Measurements from ENCODE around the gene CNN1. TPM values are rescaled to one million over a fixed set of nuclear protein-coding genes. Genes with fewer than 3 reads are reported as not detected.
A peak's percentile ranks its signal among the peaks of the same experiment; 100 is the strongest.

The CNN1 gene
- total and polyA plus RNA-seq, 2 of the 13 experiments (the other 11 are each of a cell fraction or from before 2014, with no cell fraction given), result 0.70 to 1.1 TPM

GRCh38 chr19:11558881-11559828 is 20.5 kb downstream of the CNN1 start, which contains the start of gene ELOF1 (continued):
- peak; percentile 39; the same call in 1 of the 2 replicates for TF ChIP-seq BCL3 (CRISPR knock-in tag; IDR thresholded peaks at IDR 0.05)
- TF ChIP-seq GFI1 (CRISPR knock-in tag; IDR thresholded peaks at IDR 0.05; ENCODE audit: borderline replicate concordance), result no peak
- TF ChIP-seq BORCS8-MEF2B (CRISPR knock-in tag; IDR thresholded peaks at IDR 0.05), result no peak; the same call in none of the 2 replicates
- peak; percentile 70; the same call in 1 of the 2 replicates for TF ChIP-seq CREM (IDR thresholded peaks at IDR 0.05)
- no peak for TF ChIP-seq CREM (CRISPR knock-in tag; IDR thresholded peaks at IDR 0.05)
- TF ChIP-seq ZNF510 (CRISPR knock-in tag; IDR thresholded peaks at IDR 0.05; ENCODE audit: low read depth), result no peak
- peak; percentile 41; the same call in 1 of the 2 replicates for TF ChIP-seq RAD21 (CRISPR knock-in tag; IDR thresholded peaks at IDR 0.05)
- TF ChIP-seq ZNF264 (CRISPR knock-in tag; IDR thresholded peaks at IDR 0.05), result no peak
- TF ChIP-seq, protein P1, sequence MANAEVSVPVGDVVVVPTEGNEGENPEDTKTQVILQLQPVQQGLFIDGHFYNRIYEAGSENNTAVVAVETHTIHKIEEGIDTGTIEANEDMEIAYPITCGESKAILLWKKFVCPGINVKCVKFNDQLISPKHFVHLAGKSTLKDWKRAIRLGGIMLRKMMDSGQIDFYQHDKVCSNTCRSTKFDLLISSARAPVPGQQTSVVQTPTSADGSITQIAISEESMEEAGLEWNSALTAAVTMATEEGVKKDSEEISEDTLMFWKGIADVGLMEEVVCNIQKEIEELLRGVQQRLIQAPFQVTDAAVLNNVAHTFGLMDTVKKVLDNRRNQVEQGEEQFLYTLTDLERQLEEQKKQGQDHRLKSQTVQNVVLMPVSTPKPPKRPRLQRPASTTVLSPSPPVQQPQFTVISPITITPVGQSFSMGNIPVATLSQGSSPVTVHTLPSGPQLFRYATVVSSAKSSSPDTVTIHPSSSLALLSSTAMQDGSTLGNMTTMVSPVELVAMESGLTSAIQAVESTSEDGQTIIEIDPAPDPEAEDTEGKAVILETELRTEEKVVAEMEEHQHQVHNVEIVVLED (CRISPR knock-in tag; IDR thresholded peaks at IDR 0.05; ENCODE audit: borderline replicate concordance), result peak; percentile 68; the same call in 1 of the 2 replicates
- peak; percentile 91 for TF ChIP-seq PHF20 (CRISPR knock-in tag; IDR thresholded peaks at IDR 0.05)
- TF ChIP-seq MZF1 (CRISPR knock-in tag; IDR thresholded peaks at IDR 0.05; ENCODE audit: borderline replicate concordance), result no peak
- TF ChIP-seq SIX1 (CRISPR knock-in tag; IDR thresholded peaks at IDR 0.05; ENCODE audit: borderline replicate concordance), result no peak
- TF ChIP-seq ZFP82 (CRISPR knock-in tag; IDR thresholded peaks at IDR 0.05; ENCODE audit: borderline replicate concordance), result no peak
- TF ChIP-seq PITX1 (CRISPR knock-in tag; IDR thresholded peaks at IDR 0.05), result peak; percentile 41; the same call in 1 of the 2 replicates
- TF ChIP-seq, protein P2, sequence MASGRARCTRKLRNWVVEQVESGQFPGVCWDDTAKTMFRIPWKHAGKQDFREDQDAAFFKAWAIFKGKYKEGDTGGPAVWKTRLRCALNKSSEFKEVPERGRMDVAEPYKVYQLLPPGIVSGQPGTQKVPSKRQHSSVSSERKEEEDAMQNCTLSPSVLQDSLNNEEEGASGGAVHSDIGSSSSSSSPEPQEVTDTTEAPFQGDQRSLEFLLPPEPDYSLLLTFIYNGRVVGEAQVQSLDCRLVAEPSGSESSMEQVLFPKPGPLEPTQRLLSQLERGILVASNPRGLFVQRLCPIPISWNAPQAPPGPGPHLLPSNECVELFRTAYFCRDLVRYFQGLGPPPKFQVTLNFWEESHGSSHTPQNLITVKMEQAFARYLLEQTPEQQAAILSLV (CRISPR knock-in tag; IDR thresholded peaks at IDR 0.05; ENCODE audit: borderline replicate concordance), result no peak
- TF ChIP-seq ASH2L (IDR thresholded peaks at IDR 0.05; ENCODE audit: insufficient read length, low read depth, low read length), result peak; percentile 74
- TF ChIP-seq KMT2B (CRISPR knock-in tag; IDR thresholded peaks at IDR 0.05), result peak; percentile 63; the same call in 1 of the 2 replicates
- TF ChIP-seq, protein P3, sequence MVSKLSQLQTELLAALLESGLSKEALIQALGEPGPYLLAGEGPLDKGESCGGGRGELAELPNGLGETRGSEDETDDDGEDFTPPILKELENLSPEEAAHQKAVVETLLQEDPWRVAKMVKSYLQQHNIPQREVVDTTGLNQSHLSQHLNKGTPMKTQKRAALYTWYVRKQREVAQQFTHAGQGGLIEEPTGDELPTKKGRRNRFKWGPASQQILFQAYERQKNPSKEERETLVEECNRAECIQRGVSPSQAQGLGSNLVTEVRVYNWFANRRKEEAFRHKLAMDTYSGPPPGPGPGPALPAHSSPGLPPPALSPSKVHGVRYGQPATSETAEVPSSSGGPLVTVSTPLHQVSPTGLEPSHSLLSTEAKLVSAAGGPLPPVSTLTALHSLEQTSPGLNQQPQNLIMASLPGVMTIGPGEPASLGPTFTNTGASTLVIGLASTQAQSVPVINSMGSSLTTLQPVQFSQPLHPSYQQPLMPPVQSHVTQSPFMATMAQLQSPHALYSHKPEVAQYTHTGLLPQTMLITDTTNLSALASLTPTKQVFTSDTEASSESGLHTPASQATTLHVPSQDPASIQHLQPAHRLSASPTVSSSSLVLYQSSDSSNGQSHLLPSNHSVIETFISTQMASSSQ (IDR thresholded peaks at IDR 0.05; ENCODE audit: low read depth), result no peak
- TF ChIP-seq, protein P3 (CRISPR knock-in tag; IDR thresholded peaks at IDR 0.05; ENCODE audit: borderline replicate concordance), result no peak
- no peak for TF ChIP-seq NONO (IDR thresholded peaks at IDR 0.05)
- no peak for TF ChIP-seq NONO (CRISPR knock-in tag; conservative IDR thresholded peaks at IDR 0.05)

Measured in HepG2 (cell line).